HEK293 (cell line): Measurements from ENCODE around the gene NLGN2.
A peak's percentile ranks its signal among the peaks of the same experiment; 100 is the strongest.

Experiments used
- CTCF ChIA-PET: fragments of 350-600 bp; formaldehyde crosslinking; extraction: SDS; loops from one replicate; lab custom pipeline; 2021; ENCODE audit warnings: antibody characterized with exemption; lab: Yijun Ruan, JAX
- POLR2A ChIA-PET: fragments of 300-600 bp; formaldehyde crosslinking; extraction: SDS; loops from one replicate; lab custom pipeline; 2020; ENCODE audit warnings: antibody characterized with exemption, inconsistent platforms; lab: Yijun Ruan, JAX
- H3K27ac ChIP-seq: fragments of 200-500 bp; sonication (Bioruptor generic); 2 replicates; pipeline ENCODE4 v1.5.1; 2014; ENCODE audit warnings: low read depth, low read length, control low read depth, inconsistent platforms; ENCODE audit errors: extremely low read depth
- H3K36me3 ChIP-seq, 2 experiments: fragments of 200-500 bp in 1 of 2; sonication (Bioruptor generic) in 1 of 2; 1 replicate in 1 of 2; 2 replicates in 1 of 2; pipeline ENCODE4 v1.5.1; 2014 to 2017; ENCODE audit warnings: inconsistent platforms in 2 of 2, low read length in 2 of 2; ENCODE audit not compliant: control insufficient read depth in 2 of 2, insufficient read depth in 1 of 2
- H3K4me1 ChIP-seq: fragments of 200-500 bp; sonication (Bioruptor generic); 2 replicates; pipeline ENCODE4 v1.5.1; 2014; ENCODE audit warnings: mild to moderate bottlenecking, low read length, inconsistent platforms; ENCODE audit not compliant: control insufficient read depth, insufficient read depth
- H3K4me3 ChIP-seq: 2 replicates; pipeline ENCODE4 v1.5.1; 2011; ENCODE audit warnings: low read depth, mild to moderate bottlenecking, control low read depth, low read length, moderate library complexity
- H3K9me3 ChIP-seq: fragments of 200-500 bp; sonication (Bioruptor generic); 2 replicates; pipeline ENCODE4 v1.5.1; 2014; ENCODE audit warnings: low read depth, low read length, inconsistent platforms; ENCODE audit not compliant: control insufficient read depth, insufficient read depth
- ATF2 ChIP-seq: fragments of 450-650 bp; formaldehyde crosslinking; IDR thresholded peaks from 2 replicates; pipeline ENCODE4 v1.5.1; 2016; ENCODE audit warnings: missing biosample characterization, missing genetic modification characterization, low read depth
- KLF8 ChIP-seq: fragments of 450-650 bp; formaldehyde crosslinking; IDR thresholded peaks from 2 replicates; pipeline ENCODE4 v1.5.1; 2016; ENCODE audit warnings: missing biosample characterization, missing genetic modification characterization
- TRIM28 ChIP-seq: IDR thresholded peaks from 2 replicates; pipeline ENCODE4 v1.6.1; 2011; ENCODE audit warnings: low read length, control low read depth, borderline replicate concordance
- ZBTB10 ChIP-seq: fragments of 450-650 bp; formaldehyde crosslinking; IDR thresholded peaks from 2 replicates; pipeline ENCODE4 v1.5.1; 2016; ENCODE audit warnings: missing biosample characterization, missing genetic modification characterization
- ZBTB17 ChIP-seq: fragments of 450-650 bp; formaldehyde crosslinking; IDR thresholded peaks from 2 replicates; pipeline ENCODE4 v1.5.1; 2016; ENCODE audit warnings: missing biosample characterization, missing genetic modification characterization
- ZBTB21 ChIP-seq: fragments of 450-650 bp; formaldehyde crosslinking; IDR thresholded peaks from 2 replicates; pipeline ENCODE4 v1.5.1; 2017; ENCODE audit warnings: missing biosample characterization, missing genetic modification characterization
- ZFHX2 ChIP-seq: fragments of 450-650 bp; formaldehyde crosslinking; conservative IDR thresholded peaks from 2 replicates; pipeline ENCODE4 v1.5.1; 2016; ENCODE audit warnings: missing biosample characterization, missing genetic modification characterization
- ZNF148 ChIP-seq: fragments of 450-650 bp; formaldehyde crosslinking; IDR thresholded peaks from 2 replicates; pipeline ENCODE4 v1.5.0; 2017; ENCODE audit warnings: missing biosample characterization, missing genetic modification characterization, borderline replicate concordance
- ZNF211 ChIP-seq: fragments of 450-650 bp; formaldehyde crosslinking; IDR thresholded peaks from 2 replicates; pipeline ENCODE4 v1.5.1; 2016; ENCODE audit warnings: low read depth, missing biosample characterization, missing genetic modification characterization
- ZNF223 ChIP-seq: fragments of 450-650 bp; formaldehyde crosslinking; IDR thresholded peaks from 2 replicates; pipeline ENCODE4 v1.5.1; 2016; ENCODE audit warnings: missing biosample characterization, missing genetic modification characterization
- ZNF26 ChIP-seq: fragments of 450-650 bp; formaldehyde crosslinking; IDR thresholded peaks from 2 replicates; pipeline ENCODE4 v1.5.1; 2016; ENCODE audit warnings: missing biosample characterization, missing genetic modification characterization
- ZNF362 ChIP-seq: fragments of 450-650 bp; formaldehyde crosslinking; IDR thresholded peaks from 2 replicates; pipeline ENCODE4 v1.5.1; 2016; ENCODE audit warnings: missing biosample characterization, missing genetic modification characterization
- ZNF391 ChIP-seq: fragments of 450-650 bp; formaldehyde crosslinking; IDR thresholded peaks from 2 replicates; pipeline ENCODE4 v1.5.1; 2016; ENCODE audit warnings: low read depth, missing biosample characterization, missing genetic modification characterization, borderline replicate concordance
- ZNF398 ChIP-seq: fragments of 450-650 bp; formaldehyde crosslinking; IDR thresholded peaks from 2 replicates; pipeline ENCODE4 v1.5.1; 2017; ENCODE audit warnings: missing biosample characterization, missing genetic modification characterization
- ZNF48 ChIP-seq: fragments of 450-650 bp; formaldehyde crosslinking; IDR thresholded peaks from 2 replicates; pipeline ENCODE4 v1.5.1; 2016; ENCODE audit warnings: missing biosample characterization, missing genetic modification characterization
- ZNF513 ChIP-seq: fragments of 450-650 bp; IDR thresholded peaks from 2 replicates; pipeline ENCODE4 v1.5.1; 2018; ENCODE audit warnings: missing biosample characterization, missing genetic modification characterization
- ZNF664 ChIP-seq: fragments of 450-650 bp; formaldehyde crosslinking; IDR thresholded peaks from 2 replicates; pipeline ENCODE4 v1.5.1; 2016; ENCODE audit warnings: missing biosample characterization, missing genetic modification characterization
- ZNF677 ChIP-seq: fragments of 450-650 bp; IDR thresholded peaks from 2 replicates; pipeline ENCODE4 v1.5.0; 2018; ENCODE audit warnings: missing biosample characterization, mild to moderate bottlenecking, missing genetic modification characterization, moderate library complexity
- ZXDB ChIP-seq: fragments of 450-650 bp; formaldehyde crosslinking; IDR thresholded peaks from 2 replicates; pipeline ENCODE4 v1.5.1; 2016; ENCODE audit warnings: missing biosample characterization, missing genetic modification characterization

Gene NLGN2

GRCh38 chr17:7423679-7424078 is 16.0 kb downstream of the NLGN2 start:
- no peaks in the 10 kb centered on the region for H3K4me1 ChIP-seq
- ChIA-PET CTCF (interaction anchor here (0.7 to 1.8 kb wide), 3 partner anchors 11 to 163 kb away, joined by 4 to 9 read pairs (median 6); no protein-coding TSS in a partner anchor), POLR2A (interaction anchor here (0.7 to 1.0 kb wide), 3 partner anchors 12 to 19 kb away, joined by 3 to 4 read pairs (median 4); partner anchors contain the start of gene TMEM256)
- no peaks in the 10 kb centered on the region for H3K9me3 ChIP-seq
- 0 out of 2 replicates have a peak, but pooled peaks have one; percentile 12 for TF ChIP-seq ZBTB17 (tag by site-specific recombination)
- TF ChIP-seq ZFHX2: no peak
- H3K36me3 ChIP-seq: peaks cover 0 to 2% of the 10 kb centered on the region in 2 experiments; a peak in 1 of 3 replicates
- no peak overlapping the region for H3K27ac ChIP-seq
- no peak overlapping the region for H3K4me3 ChIP-seq

GRCh38 chr17:7425316-7425715 is 17.7 kb downstream of the NLGN2 start, which contains the start of gene SPEM2:
Gene SPEM2 (plus strand): TSS chr17:7425616. CDS start chr17:7425689, 73 bp downstream.
- no peaks in the 10 kb centered on the region for H3K9me3 ChIP-seq
- no peaks in the 10 kb centered on the region for H3K4me1 ChIP-seq
- H3K4me3 ChIP-seq: no peak within 1 kb of the TSS
- H3K27ac ChIP-seq: no peak within 1 kb of the TSS
- ChIA-PET POLR2A (interaction anchor here (2.1 kb wide), 1 partner anchor 21 kb away, joined by 9 read pairs; the partner anchor contains the start of gene TMEM256), CTCF (interaction anchor here (1.2 to 1.8 kb wide), 3 partner anchors 11 to 136 kb away, joined by 6 to 9 read pairs (median 7); no protein-coding TSS in a partner anchor)
- TF ChIP-seq ZNF48 (no peak), ZNF362 (tag by site-specific recombination) (no peak), ZNF398 (tag by site-specific recombination) (no peak), ZNF211 (tag by site-specific recombination) (no peak), ZNF664 (tag by site-specific recombination) (no peak), ZBTB21 (tag by site-specific recombination) (no peak), ZXDB (tag by site-specific recombination) (no peak), ZBTB10 (no peak), TRIM28 (no peak), ZNF677 (tag by site-specific recombination) (no peak), ATF2 (tag by site-specific recombination) (no peak), ZNF148 (tag by site-specific recombination) (no peak), ZNF26 (no peak), ZNF513 (no peak), ZNF391 (no peak), KLF8 (no peak), ZNF223 (no peak)
- no peaks in the 10 kb centered on the region for H3K36me3 ChIP-seq
